Panc1 (cell line): Measurements from ENCODE around the gene ADPRHL1. TPM values are rescaled to one million over a fixed set of nuclear protein-coding genes. Genes with fewer than 3 reads are reported as not detected.
"Not testable (repeated sequence)": the region's sequence is repeated elsewhere in the genome, so short reads cannot be mapped to it uniquely, and the experiment has no call there.

Source experiments
- ATAC-seq: fragments of 200-7000 bp; cut with Tn5 transposase; 2 replicates; pipeline ENCODE4 v1.9.1; 2020; ENCODE audit warnings: mild to moderate bottlenecking, moderate library complexity
- BruUV-seq: library from RNA; stranded (reverse); fragments of 400-500 nt; replicated peaks from 2 replicates; lab custom pipeline; 2021; lab: Mats Ljungman, UMichigan
- CTCF ChIA-PET: fragments of 300-600 bp; sonication (Branson Sonifier 250); formaldehyde crosslinking; loops from one replicate; lab custom pipeline; 2022; ENCODE audit warnings: antibody characterized with exemption; lab: Charles Lee
- POLR2A ChIA-PET: fragments of 300-600 bp; sonication (Branson Sonifier 250); formaldehyde crosslinking; loops from one replicate; lab custom pipeline; 2022; ENCODE audit warnings: antibody characterized with exemption; lab: Charles Lee
- DNase-seq: peaks from one replicate; pipeline ENCODE4 v3.0.0-alpha.2; 2010; ENCODE audit warnings: low read depth, low spot score
- H3K27ac ChIP-seq: 2 replicates; pipeline ENCODE4 v1.5.1; 2011; ENCODE audit warnings: mild to moderate bottlenecking, low read length, inconsistent platforms
- H3K27me3 ChIP-seq: fragments of 200-500 bp; sonication (Bioruptor generic); 2 replicates; pipeline ENCODE4 v1.6.0; 2014; ENCODE audit warnings: low read length, inconsistent platforms; ENCODE audit not compliant: control insufficient read depth, insufficient read depth
- H3K36me3 ChIP-seq: fragments of 200-500 bp; sonication (Bioruptor generic); 2 replicates; pipeline ENCODE4 v1.5.1; 2014; ENCODE audit warnings: inconsistent platforms, mild to moderate bottlenecking, low read length, moderate library complexity; ENCODE audit not compliant: control insufficient read depth, insufficient read depth
- H3K4me1 ChIP-seq: 2 replicates; pipeline ENCODE4 v1.5.1; 2011; ENCODE audit warnings: inconsistent platforms, mild to moderate bottlenecking, low read length, moderate library complexity; ENCODE audit not compliant: control insufficient read depth, insufficient read depth
- H3K4me3 ChIP-seq, 2 experiments: 2 replicates each; pipeline ENCODE4 v1.5.1; 2011 to 2012; ENCODE audit warnings: low read depth in 2 of 2, low read length in 2 of 2, mild to moderate bottlenecking in 2 of 2, inconsistent platforms in 1 of 2, moderate library complexity in 1 of 2
- H3K9me3 ChIP-seq: fragments of 200-500 bp; sonication (Bioruptor generic); 2 replicates; pipeline ENCODE4 v1.5.1; 2014; ENCODE audit warnings: low read depth, mild to moderate bottlenecking, inconsistent platforms, low read length, moderate library complexity; ENCODE audit not compliant: control insufficient read depth, insufficient read depth
- CTCF ChIP-seq: fragments of 450-650 bp; IDR thresholded peaks from 2 replicates; pipeline ENCODE4 v1.5.1; 2017; ENCODE audit warnings: mild to moderate bottlenecking
- POLR2AphosphoS5 ChIP-seq: IDR thresholded peaks from 2 replicates; pipeline ENCODE4 v1.6.1; 2012; ENCODE audit warnings: mild to moderate bottlenecking, low read depth, low read length, moderate library complexity
- REST ChIP-seq, 2 experiments: IDR thresholded peaks; 2 replicates each; pipeline ENCODE4 v1.6.1; 2011 to 2012; ENCODE audit warnings: low read depth in 2 of 2, control low read depth in 1 of 2, low read length in 1 of 2, mild to moderate bottlenecking in 1 of 2, moderate library complexity in 1 of 2; ENCODE audit not compliant: insufficient read depth in 1 of 2
- SIN3A ChIP-seq: IDR thresholded peaks from 2 replicates; pipeline ENCODE4 v1.6.1; 2012; ENCODE audit warnings: low read depth, mild to moderate bottlenecking, low read length, moderate library complexity, borderline replicate concordance; ENCODE audit not compliant: insufficient read depth
- TCF7L2 ChIP-seq: IDR thresholded peaks from 2 replicates; pipeline ENCODE4 v1.6.1; 2011; ENCODE audit warnings: mild to moderate bottlenecking, low read depth, low read length, inconsistent platforms
- in situ Hi-C: cut with HindIII; loops from 2 replicates; pipeline ENCODE4 v1.10.0; 2016; ENCODE audit warnings: low sequenced_read_pairs, low pct_unique_long_range_greater_than_20kb
- intact Hi-C: fragments of 100-400 bp; cut with micrococcal nuclease; formaldehyde crosslinking; loops from one replicate; pipeline ENCODE4 v1.10.0; 2022; ENCODE audit not compliant: unreplicated experiment
- total RNA-seq: library from RNA; stranded (reverse); gene quantifications from one replicate; pipeline ENCODE4 v1.2.1, GENCODE V29; 2021; ENCODE audit not compliant: unreplicated experiment

The ADPRHL1 gene
- total RNA-seq, 1 experiment from 2014 or later: 4.8 TPM

GRCh38 chr13:113373811-113374485, 79.3 kb downstream of the ADPRHL1 start:
- no peak for DNase-seq
- Histone ChIP-seq H3K4me3 (no peak overlapping the region), H3K27ac (no peak overlapping the region), H3K36me3 (no peaks in the 10 kb centered on the region), H3K27me3 (no peaks in the 10 kb centered on the region), H3K4me1 (no peaks in the 10 kb centered on the region), H3K9me3 (no peaks in the 10 kb centered on the region)
- ATAC-seq: no peak
- intact Hi-C loops (loop anchor here (10.0 kb wide), 1 partner anchor 99 kb away; no protein-coding TSS in a partner anchor), in situ Hi-C loops (no loop called here)
- BruUV-seq: no TSS peak
- TF ChIP-seq SIN3A (no peak), CTCF (no peak), TCF7L2 (no peak), POLR2AphosphoS5 (no peak), REST (IDR thresholded peaks at IDR 0.05; ENCODE audit: insufficient read depth in 1 of 2, low read depth in 2 of 2, low read length in 1 of 2) (no peak)
- ChIA-PET POLR2A (no interaction called here), CTCF (interaction anchor here (0.6 kb wide), 1 partner anchor 26 kb away, joined by 5 read pairs; no protein-coding TSS in a partner anchor)

GRCh38 chr13:113371701-113372100, 81.6 kb downstream of the ADPRHL1 start:
- H3K36me3 ChIP-seq, in situ Hi-C loops, BruUV-seq, H3K4me3 ChIP-seq, DNase-seq, H3K27ac ChIP-seq, H3K27me3 ChIP-seq, H3K4me1 ChIP-seq, ATAC-seq, H3K9me3 ChIP-seq, CTCF ChIA-PET, POLR2A ChIA-PET: not testable (repeated sequence)
- intact Hi-C loops: loop anchor here (10.0 kb wide), 1 partner anchor 97 kb away; no protein-coding TSS in a partner anchor

GRCh38 chr13:113371061-113371460, 82.2 kb downstream of the ADPRHL1 start:
- CTCF ChIA-PET: no interaction called here
- H3K4me3 ChIP-seq: no peak overlapping the region
- H3K27me3 ChIP-seq: no peaks in the 10 kb centered on the region
- no peak for ATAC-seq
- TF ChIP-seq CTCF: no peak
- no peak for TF ChIP-seq REST (IDR thresholded peaks at IDR 0.05; ENCODE audit: insufficient read depth in 1 of 2, low read depth in 2 of 2, low read length in 1 of 2)
- no peak for TF ChIP-seq TCF7L2
- TF ChIP-seq SIN3A: no peak
- TF ChIP-seq POLR2AphosphoS5: no peak
- no peaks in the 10 kb centered on the region for H3K36me3 ChIP-seq
- no TSS peak for BruUV-seq
- POLR2A ChIA-PET: no interaction called here
- DNase-seq: no peak
- H3K4me1 ChIP-seq: no peaks in the 10 kb centered on the region
- H3K27ac ChIP-seq: no peak overlapping the region
- in situ Hi-C loops: no loop called here
- H3K9me3 ChIP-seq: no peaks in the 10 kb centered on the region
- intact Hi-C loops: loop anchor here (10.0 kb wide), 1 partner anchor 96 kb away; no protein-coding TSS in a partner anchor
